ENCODE data around the gene SPATA2.
A peak's percentile ranks its signal among the peaks of the same experiment; 100 is the strongest.

The SPATA2 gene

DNA sequence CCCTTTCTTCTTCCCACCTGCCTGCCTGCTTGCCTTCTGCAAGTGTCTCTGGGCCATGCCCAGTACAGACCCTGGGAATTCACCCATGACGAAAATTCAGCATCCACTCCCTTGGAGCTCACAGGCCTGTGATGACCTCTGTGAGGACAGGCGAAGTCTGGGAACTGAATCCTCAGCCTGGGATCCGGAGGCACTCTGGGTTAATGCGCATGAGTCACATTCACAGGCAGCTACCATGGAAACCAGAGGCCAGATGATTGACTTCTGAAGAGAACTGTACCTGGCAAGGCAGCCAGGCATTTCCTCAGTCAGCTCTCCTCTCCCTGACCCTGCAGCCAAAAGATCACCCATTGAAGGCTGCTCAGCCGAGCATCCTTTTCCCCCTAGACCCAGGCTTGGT is 61.7 kb downstream of the SPATA2 start:
- DNase-seq, result peak in 2 of 3 experiments; percentile 19 to 29

All from NCI-H1417 (cell line).